MM.1S (cell line): Measurements from ENCODE around the gene TM9SF2.

Source experiments
- DNase-seq: peaks from one replicate; pipeline ENCODE4 v3.0.0-alpha.2; 2015
- H2AFZ ChIP-seq: fragments of 300-600 bp; sonication (generic); 2 replicates; pipeline ENCODE4 v1.6.0; 2016; ENCODE audit warnings: antibody characterized with exemption, low read length
- H3F3A ChIP-seq: fragments of 300-600 bp; sonication (generic); 2 replicates; pipeline ENCODE4 v1.6.1; 2016; ENCODE audit warnings: mild to moderate bottlenecking, antibody characterized with exemption, low read length, moderate library complexity, mixed read lengths; ENCODE audit not compliant: insufficient read depth
- H3K27ac ChIP-seq: fragments of 300-600 bp; sonication (generic); 2 replicates; pipeline ENCODE4 v1.5.1; 2016; ENCODE audit warnings: mild to moderate bottlenecking, low read length
- H3K27me3 ChIP-seq: fragments of 300-600 bp; sonication (generic); replicated peaks from 2 replicates; pipeline ENCODE4 v1.6.0; 2016; ENCODE audit warnings: low read length; ENCODE audit not compliant: insufficient read depth
- H3K36me3 ChIP-seq: fragments of 300-600 bp; sonication (generic); replicated peaks from 2 replicates; pipeline ENCODE4 v1.6.1; 2016; ENCODE audit warnings: mild to moderate bottlenecking, low read length, mixed read lengths; ENCODE audit not compliant: insufficient read depth
- H3K4me1 ChIP-seq: fragments of 300-600 bp; sonication (generic); 2 replicates; pipeline ENCODE4 v1.6.1; 2016; ENCODE audit warnings: low read length, mixed read lengths
- H3K4me2 ChIP-seq: fragments of 300-600 bp; sonication (generic); 2 replicates; pipeline ENCODE4 v1.6.0; 2016; ENCODE audit warnings: low read depth, low read length
- H3K4me3 ChIP-seq: fragments of 300-600 bp; sonication (generic); 2 replicates; pipeline ENCODE4 v1.5.1; 2016; ENCODE audit warnings: low read length, mixed read lengths
- H3K79me2 ChIP-seq: fragments of 300-600 bp; sonication (generic); 2 replicates; pipeline ENCODE4 v1.6.1; 2016; ENCODE audit warnings: mixed run types, low read length, mixed read lengths
- H3K9ac ChIP-seq: fragments of 300-600 bp; sonication (generic); 2 replicates; pipeline ENCODE4 v1.6.1; 2016; ENCODE audit warnings: low read length, mixed read lengths
- H3K9me2 ChIP-seq: fragments of 300-600 bp; sonication (generic); replicated peaks from 2 replicates; pipeline ENCODE4 v1.6.1; 2016; ENCODE audit warnings: mild to moderate bottlenecking, low read length, mixed read lengths; ENCODE audit not compliant: insufficient read depth
- H3K9me3 ChIP-seq: fragments of 300-600 bp; sonication (generic); replicated peaks from 2 replicates; pipeline ENCODE4 v1.6.1; 2016; ENCODE audit warnings: mild to moderate bottlenecking, low read length, mixed read lengths; ENCODE audit not compliant: insufficient read depth
- H4K20me1 ChIP-seq: fragments of 300-600 bp; sonication (generic); 2 replicates; pipeline ENCODE4 v1.6.1; 2016; ENCODE audit warnings: mild to moderate bottlenecking, low read length, moderate library complexity, mixed read lengths; ENCODE audit not compliant: insufficient read depth
- CTCF ChIP-seq: fragments of 300-600 bp; sonication (generic); IDR thresholded peaks from 2 replicates; pipeline ENCODE4 v1.5.1; 2016; ENCODE audit warnings: antibody characterized with exemption, low read length, mixed read lengths
- EZH2 ChIP-seq: fragments of 300-600 bp; sonication (generic); optimal IDR thresholded peaks from 2 replicates; pipeline ENCODE3; 2017; ENCODE audit warnings: low read depth, mild to moderate bottlenecking, antibody characterized with exemption, low read length, mixed read lengths
- EZH2phosphoT487 ChIP-seq: fragments of 300-600 bp; sonication (generic); IDR thresholded peaks from 2 replicates; pipeline ENCODE4 v1.6.1; 2018; ENCODE audit warnings: antibody characterized with exemption, low read length

TM9SF2 gene

DNA sequence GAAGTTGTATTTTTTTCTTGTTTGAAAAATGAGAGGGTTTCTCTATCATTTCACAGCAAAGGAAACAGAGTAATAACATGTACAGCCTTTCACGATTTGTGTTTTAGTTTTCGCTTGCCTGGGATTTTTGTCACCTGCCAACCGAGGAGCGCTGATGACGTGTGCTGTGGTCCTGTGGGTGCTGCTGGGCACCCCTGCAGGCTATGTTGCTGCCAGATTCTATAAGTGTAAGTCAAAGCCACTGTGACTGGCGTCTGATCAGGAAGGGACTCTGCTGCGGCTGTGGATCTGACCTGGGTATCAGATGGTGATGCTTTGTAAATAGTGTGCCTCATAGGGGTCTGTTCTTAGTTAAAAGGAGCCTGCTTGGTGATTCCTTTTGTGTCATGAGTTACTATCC is 45.6 kb downstream of the TM9SF2 start:
- DNase-seq: no peak

DNA sequence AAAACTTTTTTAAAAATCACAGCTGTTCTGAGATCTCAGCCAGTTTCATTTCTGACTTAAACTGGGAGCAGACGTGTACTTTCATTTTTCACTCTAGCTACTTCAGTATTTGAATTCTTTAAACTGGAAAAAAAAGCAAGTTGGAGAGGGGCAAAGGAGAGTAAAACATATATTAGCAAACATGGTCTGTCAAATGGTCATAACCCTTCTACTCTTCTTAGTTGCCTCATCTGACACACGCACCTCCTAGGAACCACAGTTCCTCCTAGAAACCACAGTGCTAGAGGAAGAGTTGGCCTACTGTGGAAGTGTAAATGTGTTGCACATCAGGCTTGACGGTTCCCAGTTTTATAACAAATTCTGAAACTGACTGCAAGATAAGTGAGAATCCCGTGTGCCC is 47.2 kb downstream of the TM9SF2 start:
- Histone ChIP-seq H3K9ac (no peak overlapping the region; the same call in 1 of the 2 replicates), H3F3A (peaks cover 15% of the 10 kb centered on the region), H3K79me2 (no peaks in the 10 kb centered on the region), H3K27me3 (no peaks in the 10 kb centered on the region), H4K20me1 (no peaks in the 10 kb centered on the region), H3K4me1 (peaks cover 21% of the 10 kb centered on the region), H3K9me3 (no peaks in the 10 kb centered on the region), H3K27ac (peak overlapping the region; percentile 6; the same call in 1 of the 2 replicates), H3K4me2 (peak overlapping the region; percentile 29), H3K4me3 (no peak overlapping the region), H3K9me2 (no peaks in the 10 kb centered on the region), H3K36me3 (peaks cover 6% of the 10 kb centered on the region; the same call in 1 of the 2 replicates), H2AFZ (no peak overlapping the region)
- TF ChIP-seq CTCF: no peak
- TF ChIP-seq EZH2: no peak
- TF ChIP-seq EZH2phosphoT487: no peak
- DNase-seq: peak; percentile 55

More for the DNA sequence above, 45.6 kb downstream of the TM9SF2 start:
- Histone ChIP-seq H3K4me1 (peaks cover 21% of the 10 kb centered on the region), H3K79me2 (no peaks in the 10 kb centered on the region), H3K9ac (no peak overlapping the region), H3F3A (peaks cover 15% of the 10 kb centered on the region), H3K9me2 (no peaks in the 10 kb centered on the region), H3K9me3 (no peaks in the 10 kb centered on the region), H3K36me3 (peaks cover 3% of the 10 kb centered on the region; the same call in 1 of the 2 replicates), H2AFZ (no peak overlapping the region), H3K27ac (no peak overlapping the region), H4K20me1 (no peaks in the 10 kb centered on the region), H3K4me2 (no peak overlapping the region), H3K27me3 (no peaks in the 10 kb centered on the region), H3K4me3 (no peak overlapping the region)
- TF ChIP-seq EZH2 (no peak), CTCF (no peak), EZH2phosphoT487 (no peak)

- no peaks in the 10 kb centered on the region for H3K79me2 ChIP-seq
- H4K20me1 ChIP-seq: no peaks in the 10 kb centered on the region
Measured at GRCh38 chr13:99553033-99553432, 51.8 kb downstream of the TM9SF2 start.

GRCh38 chr13:99555149-99555548 is 53.9 kb downstream of the TM9SF2 start:
- no peak overlapping the region for H2AFZ ChIP-seq
- H3K27me3 ChIP-seq: no peaks in the 10 kb centered on the region
- no peak overlapping the region for H3K9ac ChIP-seq
- H4K20me1 ChIP-seq: no peaks in the 10 kb centered on the region
- no peak overlapping the region for H3K4me3 ChIP-seq
- no peak overlapping the region for H3K4me2 ChIP-seq
- H3K4me1 ChIP-seq: no peaks in the 10 kb centered on the region
- no peak overlapping the region for H3K27ac ChIP-seq
- H3F3A ChIP-seq: no peaks in the 10 kb centered on the region
- no peaks in the 10 kb centered on the region for H3K9me2 ChIP-seq
- H3K9me3 ChIP-seq: no peaks in the 10 kb centered on the region
- no peak for DNase-seq
- TF ChIP-seq EZH2: no peak
- TF ChIP-seq EZH2phosphoT487: no peak
- TF ChIP-seq CTCF: no peak
- H3K36me3 ChIP-seq: peaks cover 6% of the 10 kb centered on the region; the same call in 1 of the 2 replicates
- H3K79me2 ChIP-seq: no peaks in the 10 kb centered on the region

More at GRCh38 chr13:99553033-99553432, 51.8 kb downstream of the TM9SF2 start:
- H3K27me3 ChIP-seq: no peaks in the 10 kb centered on the region
- H3K4me1 ChIP-seq: peaks cover 9% of the 10 kb centered on the region
- no peaks in the 10 kb centered on the region for H3K9me3 ChIP-seq
- H3K27ac ChIP-seq: no peak overlapping the region
- H3F3A ChIP-seq: peaks cover 8% of the 10 kb centered on the region
- DNase-seq: no peak
- no peak overlapping the region for H3K4me3 ChIP-seq
- H3K36me3 ChIP-seq: peaks cover 6% of the 10 kb centered on the region; the same call in 1 of the 2 replicates
- no peak overlapping the region for H3K4me2 ChIP-seq
- no peak for TF ChIP-seq EZH2phosphoT487
- H2AFZ ChIP-seq: no peak overlapping the region
- no peaks in the 10 kb centered on the region for H3K9me2 ChIP-seq
- no peak overlapping the region for H3K9ac ChIP-seq
